K562 (cell line): Measurements from ENCODE around the gene SPATA31C2. TPM values are rescaled to one million over a fixed set of nuclear protein-coding genes. Genes with fewer than 3 reads are reported as not detected.

Experiments
- ATAC-seq: fragments of 200-7000 bp; cut with Tn5 transposase; 3 replicates; pipeline ENCODE4 v1.9.1; 2020; ENCODE audit warnings: moderate library complexity
- BruUV-seq: library from RNA; stranded (reverse); fragments of 400-500 nt; replicated peaks from 2 replicates; lab custom pipeline; 2021; lab: Mats Ljungman, UMichigan
- CTCF ChIA-PET: fragments of 300-600 bp; formaldehyde crosslinking; extraction: SDS; loops from one replicate; lab custom pipeline; 2021; ENCODE audit warnings: low intra/inter-chr PET ratio; lab: Yijun Ruan, JAX
- POLR2A ChIA-PET: fragments of 300-600, 350-650 bp; sonication (Branson Sonifier 250); formaldehyde crosslinking; extraction: SDS; loops from one replicate; lab custom pipeline; 2021; ENCODE audit warnings: antibody characterized with exemption, inconsistent platforms; lab: Yijun Ruan, JAX
- DNase-seq, 4 experiments: peaks; one replicate each; pipeline versions ENCODE4 v3.0.0 to v3.0.0-alpha.2; 2011 to 2018; ENCODE audit warnings: low spot score in 3 of 4, mixed read lengths in 3 of 4; ENCODE audit errors: extremely low read depth in 1 of 4
- FAIRE-seq: peaks from 2 replicates; lab custom pipeline; 2011; peaks lifted over from hg19 to GRCh38; lab: Jason Lieb, UNC
- H2AFZ ChIP-seq: 2 replicates; pipeline ENCODE4 v1.6.0; 2011; ENCODE audit warnings: low read depth, low read length, control low read depth, inconsistent platforms
- H3K27ac ChIP-seq: fragments of 200-600 bp; 3 replicates; pipeline ENCODE4 v1.8.0; 2011; ENCODE audit warnings: low read depth, mild to moderate bottlenecking, control low read depth, inconsistent platforms, low read length, moderate library complexity, mixed read lengths; ENCODE audit errors: extremely low read depth
- H3K27me3 ChIP-seq, 2 experiments: fragments of 300-600 bp in 1 of 2; 2 replicates in 1 of 2; 3 replicates in 1 of 2; pipeline versions ENCODE4 v1.6.0 to v1.8.0; 2011; ENCODE audit warnings: inconsistent platforms in 2 of 2, low read length in 2 of 2, mild to moderate bottlenecking in 1 of 2, mixed read lengths in 1 of 2, moderate library complexity in 1 of 2; ENCODE audit not compliant: control insufficient read depth in 2 of 2, insufficient read depth in 2 of 2
- H3K36me3 ChIP-seq: fragments of 300-600 bp; 3 replicates; pipeline ENCODE4 v1.8.0; 2011; ENCODE audit warnings: mild to moderate bottlenecking, low read length, inconsistent platforms; ENCODE audit not compliant: control insufficient read depth, insufficient read depth
- H3K4me1 ChIP-seq, 2 experiments: fragments of 200-600 bp in 1 of 2; replicated peaks in 1 of 2; 2 replicates in 1 of 2; 3 replicates in 1 of 2; pipeline versions ENCODE4 v1.5.1 to v1.8.0; 2011; ENCODE audit warnings: inconsistent platforms in 2 of 2, low read length in 2 of 2, mild to moderate bottlenecking in 1 of 2, mixed read lengths in 1 of 2, moderate library complexity in 1 of 2; ENCODE audit not compliant: control insufficient read depth in 2 of 2, insufficient read depth in 2 of 2
- H3K4me2 ChIP-seq: 2 replicates; pipeline ENCODE4 v1.6.1; 2011; ENCODE audit warnings: low read length, control low read depth, inconsistent platforms, mixed read lengths; ENCODE audit not compliant: insufficient read depth
- H3K4me3 ChIP-seq: fragments of 200-600 bp; sonication (generic), shearing (Covaris generic); 2 replicates; pipeline ENCODE4 v1.5.1; 2016; ENCODE audit warnings: control low read depth, inconsistent platforms
- H3K79me2 ChIP-seq: fragments of 200-600 bp; 3 replicates; pipeline ENCODE4 v1.8.0; 2011; ENCODE audit warnings: low read length, inconsistent platforms; ENCODE audit not compliant: control insufficient read depth, insufficient read depth
- H3K9ac ChIP-seq, 2 experiments: 2 replicates each; pipeline versions ENCODE4 v1.6.0 to v1.6.1; 2011; ENCODE audit warnings: low read depth in 2 of 2, low read length in 2 of 2, control low read depth in 1 of 2, inconsistent platforms in 1 of 2, mild to moderate bottlenecking in 1 of 2, mixed read lengths in 1 of 2; ENCODE audit not compliant: insufficient read depth in 1 of 2
- H3K9me1 ChIP-seq: one replicate; pipeline ENCODE4 v1.6.0; 2011; ENCODE audit warnings: inconsistent platforms, mild to moderate bottlenecking, low read length, moderate library complexity; ENCODE audit not compliant: control insufficient read depth, insufficient read depth
- H3K9me3 ChIP-seq: replicated peaks from 2 replicates; pipeline ENCODE4 v1.5.1; 2011; ENCODE audit warnings: low read depth, low read length, inconsistent platforms; ENCODE audit not compliant: control insufficient read depth, insufficient read depth
- H4K20me1 ChIP-seq: replicated peaks from 2 replicates; pipeline ENCODE4 v1.6.1; 2011; ENCODE audit warnings: low read length, inconsistent platforms, mixed read lengths; ENCODE audit not compliant: control insufficient read depth, insufficient read depth
- CREB1 ChIP-seq, 2 experiments: sonication (generic) in 1 of 2; formaldehyde crosslinking in 1 of 2; IDR thresholded peaks; 2 replicates each; pipeline versions ENCODE4 v1.6.1 to v1.8.0; 2012 to 2022; ENCODE audit warnings: inconsistent platforms in 1 of 2, mild to moderate bottlenecking in 1 of 2, missing genetic modification reagents in 1 of 2, moderate library complexity in 1 of 2
- ETV1 ChIP-seq: fragments of 450-650 bp; conservative IDR thresholded peaks from 2 replicates; pipeline ENCODE4 v1.6.1; 2016; ENCODE audit warnings: missing genetic modification characterization, control low read depth, low read depth, missing compliant biosample characterization
- HNRNPL ChIP-seq: fragments of 200-400 bp; formaldehyde crosslinking; IDR thresholded peaks from 2 replicates; pipeline ENCODE4 v1.6.1; 2017; ENCODE audit warnings: low read depth, mild to moderate bottlenecking, low read length
- NONO ChIP-seq, 2 experiments: fragments of 200-400 bp in 1 of 2; fragments of 450-650 bp in 1 of 2; formaldehyde crosslinking in 1 of 2; IDR thresholded peaks; 2 replicates each; pipeline ENCODE4 v1.6.1; 2017; ENCODE audit warnings: low read depth in 2 of 2, mild to moderate bottlenecking in 2 of 2, moderate library complexity in 2 of 2, low read length in 1 of 2
- TAF7 ChIP-seq: fragments of 450-650 bp; IDR thresholded peaks from 2 replicates; pipeline ENCODE4 v1.6.1; 2016; ENCODE audit warnings: missing genetic modification characterization, missing compliant biosample characterization
- WGBS: fragments of 100-300 bp; shearing (Covaris generic); methylation state at CpG from one replicate; pipeline ENCODE4 v1.1.6; 2016; ENCODE audit warnings: low coverage, mixed read lengths; ENCODE audit not compliant: insufficient coverage; ENCODE audit errors: missing lambda C conversion rate; 5-methylcytosine and 5-hydroxymethylcytosine counted together
- in situ Hi-C: fragments of 300-500 bp; cut with MboI; formaldehyde crosslinking; loops from 4 replicates; pipeline ENCODE4 v1.15.0; 2018; ENCODE audit warnings: inconsistent platforms, mixed read lengths
- intact Hi-C: fragments of 100-400 bp; cut with micrococcal nuclease; formaldehyde crosslinking; loops from 2 replicates; pipeline ENCODE4 v1.14.2; 2022
- polyA plus RNA-seq, 8 experiments: library from polyadenylated mRNA; depleted of rRNA in 4 of 8; stranded (reverse) in 5 of 8; unstranded in 3 of 8; fragments of >200 nt; fragmentation: Nextera tagmentation in 2 of 8; fragmentation: Illumina TruSeq in 1 of 8; extraction: Ambion mirVana in 2 of 8; extraction: Trizol in 1 of 8; gene quantifications; 2 replicates each; pipeline versions ENCODE4 v1.2.1 to v1.2.3, GENCODE V29; 2011 to 2014; ENCODE audit warnings: inconsistent platforms in 1 of 8, missing spikeins in 1 of 8
- total RNA-seq, 7 experiments: library from RNA; depleted of rRNA in 6 of 7; stranded (reverse); fragments of >200 nt in 6 of 7; fragmentation: Illumina TruSeq in 2 of 7; extraction: Trizol in 2 of 7; gene quantifications; 2 replicates each; pipeline versions ENCODE4 v1.2.1 to v1.2.3, GENCODE V29; 2011 to 2021; ENCODE audit warnings: low replicate concordance in 1 of 7
- TF ChIP-seq, protein P1 (sequence below): sonication (generic); formaldehyde crosslinking; IDR thresholded peaks from 2 replicates; pipeline ENCODE4 v1.8.0; 2023; ENCODE audit warnings: missing genetic modification reagents, mild to moderate bottlenecking, borderline replicate concordance
- TF ChIP-seq, protein P2 (sequence below): fragments of 250-450 bp; sonication (Bioruptor Pico); IDR thresholded peaks from 2 replicates; pipeline ENCODE4 v1.9.0; 2021; ENCODE audit warnings: mild to moderate bottlenecking
- TF ChIP-seq, protein P3 (sequence below): fragments of 250-450 bp; sonication (Bioruptor Pico); IDR thresholded peaks from 2 replicates; pipeline ENCODE4 v1.4.0; 2020; ENCODE audit warnings: borderline replicate concordance
- TF ChIP-seq, protein P4 (sequence below), 2 experiments: fragments of 200-800 bp in 1 of 2; sonication (Bioruptor generic) in 1 of 2; sonication (generic) in 1 of 2; formaldehyde crosslinking in 1 of 2; IDR thresholded peaks in 1 of 2; conservative IDR thresholded peaks in 1 of 2; 2 replicates each; pipeline versions ENCODE4 v1.5.0 to v1.6.1; 2016 to 2020; ENCODE audit warnings: missing compliant biosample characterization in 1 of 2, missing genetic modification characterization in 1 of 2, missing genetic modification reagents in 1 of 2

SPATA31C2 gene
- total and polyA plus RNA-seq, 9 of the 15 experiments (the other 6 are each of a cell fraction or from before 2014, with no cell fraction given): 0.04 to 0.27 (median 0.16) TPM

DNA sequence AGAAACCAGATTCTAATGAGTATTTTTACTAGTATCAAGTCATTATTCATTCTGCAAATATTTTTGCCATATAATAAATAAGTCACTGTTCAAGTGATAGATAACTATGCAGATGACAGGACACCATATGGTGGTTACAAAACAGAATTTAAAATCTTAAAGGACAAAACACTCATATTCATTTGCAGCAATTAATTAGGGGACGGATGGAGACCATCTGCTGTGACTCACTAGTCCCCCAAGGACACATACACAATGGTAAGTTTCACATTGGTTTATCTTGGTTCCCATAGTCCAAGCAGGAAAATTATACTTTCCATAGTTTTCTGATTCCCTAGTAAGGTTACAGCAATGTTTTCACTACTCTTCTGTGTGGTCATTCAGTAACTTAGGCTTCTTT is 28.4 kb upstream of the SPATA31C2 start (continued):
- TF ChIP-seq, protein P1, sequence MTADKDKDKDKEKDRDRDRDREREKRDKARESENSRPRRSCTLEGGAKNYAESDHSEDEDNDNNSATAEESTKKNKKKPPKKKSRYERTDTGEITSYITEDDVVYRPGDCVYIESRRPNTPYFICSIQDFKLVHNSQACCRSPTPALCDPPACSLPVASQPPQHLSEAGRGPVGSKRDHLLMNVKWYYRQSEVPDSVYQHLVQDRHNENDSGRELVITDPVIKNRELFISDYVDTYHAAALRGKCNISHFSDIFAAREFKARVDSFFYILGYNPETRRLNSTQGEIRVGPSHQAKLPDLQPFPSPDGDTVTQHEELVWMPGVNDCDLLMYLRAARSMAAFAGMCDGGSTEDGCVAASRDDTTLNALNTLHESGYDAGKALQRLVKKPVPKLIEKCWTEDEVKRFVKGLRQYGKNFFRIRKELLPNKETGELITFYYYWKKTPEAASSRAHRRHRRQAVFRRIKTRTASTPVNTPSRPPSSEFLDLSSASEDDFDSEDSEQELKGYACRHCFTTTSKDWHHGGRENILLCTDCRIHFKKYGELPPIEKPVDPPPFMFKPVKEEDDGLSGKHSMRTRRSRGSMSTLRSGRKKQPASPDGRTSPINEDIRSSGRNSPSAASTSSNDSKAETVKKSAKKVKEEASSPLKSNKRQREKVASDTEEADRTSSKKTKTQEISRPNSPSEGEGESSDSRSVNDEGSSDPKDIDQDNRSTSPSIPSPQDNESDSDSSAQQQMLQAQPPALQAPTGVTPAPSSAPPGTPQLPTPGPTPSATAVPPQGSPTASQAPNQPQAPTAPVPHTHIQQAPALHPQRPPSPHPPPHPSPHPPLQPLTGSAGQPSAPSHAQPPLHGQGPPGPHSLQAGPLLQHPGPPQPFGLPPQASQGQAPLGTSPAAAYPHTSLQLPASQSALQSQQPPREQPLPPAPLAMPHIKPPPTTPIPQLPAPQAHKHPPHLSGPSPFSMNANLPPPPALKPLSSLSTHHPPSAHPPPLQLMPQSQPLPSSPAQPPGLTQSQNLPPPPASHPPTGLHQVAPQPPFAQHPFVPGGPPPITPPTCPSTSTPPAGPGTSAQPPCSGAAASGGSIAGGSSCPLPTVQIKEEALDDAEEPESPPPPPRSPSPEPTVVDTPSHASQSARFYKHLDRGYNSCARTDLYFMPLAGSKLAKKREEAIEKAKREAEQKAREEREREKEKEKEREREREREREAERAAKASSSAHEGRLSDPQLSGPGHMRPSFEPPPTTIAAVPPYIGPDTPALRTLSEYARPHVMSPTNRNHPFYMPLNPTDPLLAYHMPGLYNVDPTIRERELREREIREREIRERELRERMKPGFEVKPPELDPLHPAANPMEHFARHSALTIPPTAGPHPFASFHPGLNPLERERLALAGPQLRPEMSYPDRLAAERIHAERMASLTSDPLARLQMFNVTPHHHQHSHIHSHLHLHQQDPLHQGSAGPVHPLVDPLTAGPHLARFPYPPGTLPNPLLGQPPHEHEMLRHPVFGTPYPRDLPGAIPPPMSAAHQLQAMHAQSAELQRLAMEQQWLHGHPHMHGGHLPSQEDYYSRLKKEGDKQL: no peak
- no peak for TF ChIP-seq NONO (IDR thresholded peaks at IDR 0.05; ENCODE audit: low read depth in 2 of 2, low read length in 1 of 2)
- no peak for TF ChIP-seq CREB1 (IDR thresholded peaks at IDR 0.05)
- no peak for TF ChIP-seq CREB1 (CRISPR knock-in tag; IDR thresholded peaks at IDR 0.05)

DNA sequence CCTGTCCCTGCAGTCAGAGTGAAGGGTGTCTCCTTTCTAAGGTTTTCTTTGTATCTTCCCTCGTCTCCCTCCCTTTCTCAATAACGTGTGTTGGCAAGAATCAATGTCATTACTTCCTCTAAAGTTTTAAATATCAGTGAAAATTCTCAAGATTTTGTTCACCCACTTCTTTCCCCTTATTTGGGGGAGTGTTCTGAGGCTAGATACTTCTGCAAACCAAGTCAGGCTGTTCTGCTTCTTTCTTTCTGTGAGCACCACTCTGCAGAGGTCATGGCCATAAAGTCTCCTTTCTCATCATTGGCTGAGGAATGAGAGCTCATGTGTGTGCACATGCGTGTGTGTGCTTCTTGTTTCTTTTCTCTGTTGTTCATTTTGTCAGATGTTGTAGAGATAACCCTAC is 26.6 kb upstream of the SPATA31C2 start:
- Histone ChIP-seq H3K27ac (no peak overlapping the region), H3K4me2 (no peak overlapping the region), H3K4me3 (no peak overlapping the region), H3K27me3 (no peaks in the 10 kb centered on the region), H3K36me3 (no peaks in the 10 kb centered on the region), H3K9me1 (no peaks in the 10 kb centered on the region), H3K9ac (no peak overlapping the region), H2AFZ (no peak overlapping the region), H3K79me2 (no peaks in the 10 kb centered on the region), H3K4me1 (no peaks in the 10 kb centered on the region; a peak in 1 of 5 replicates), H4K20me1 (no peaks in the 10 kb centered on the region), H3K9me3 (no peaks in the 10 kb centered on the region)
- in situ Hi-C loops (no loop called here), intact Hi-C loops (no loop called here)
- POLR2A ChIA-PET: no interaction called here
- no TSS peak for BruUV-seq
- 8% methylated on average over 3 of the region's 3 CpGs for WGBS
- CTCF ChIA-PET: no interaction called here
- DNase-seq (no peak), ATAC-seq (no peak), FAIRE-seq (no peak)
- TF ChIP-seq, protein P2, sequence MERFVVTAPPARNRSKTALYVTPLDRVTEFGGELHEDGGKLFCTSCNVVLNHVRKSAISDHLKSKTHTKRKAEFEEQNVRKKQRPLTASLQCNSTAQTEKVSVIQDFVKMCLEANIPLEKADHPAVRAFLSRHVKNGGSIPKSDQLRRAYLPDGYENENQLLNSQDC (CRISPR knock-in tag): no peak
- TF ChIP-seq HNRNPL: no peak
- TF ChIP-seq ETV1 (tag): no peak
- TF ChIP-seq, protein P3, sequence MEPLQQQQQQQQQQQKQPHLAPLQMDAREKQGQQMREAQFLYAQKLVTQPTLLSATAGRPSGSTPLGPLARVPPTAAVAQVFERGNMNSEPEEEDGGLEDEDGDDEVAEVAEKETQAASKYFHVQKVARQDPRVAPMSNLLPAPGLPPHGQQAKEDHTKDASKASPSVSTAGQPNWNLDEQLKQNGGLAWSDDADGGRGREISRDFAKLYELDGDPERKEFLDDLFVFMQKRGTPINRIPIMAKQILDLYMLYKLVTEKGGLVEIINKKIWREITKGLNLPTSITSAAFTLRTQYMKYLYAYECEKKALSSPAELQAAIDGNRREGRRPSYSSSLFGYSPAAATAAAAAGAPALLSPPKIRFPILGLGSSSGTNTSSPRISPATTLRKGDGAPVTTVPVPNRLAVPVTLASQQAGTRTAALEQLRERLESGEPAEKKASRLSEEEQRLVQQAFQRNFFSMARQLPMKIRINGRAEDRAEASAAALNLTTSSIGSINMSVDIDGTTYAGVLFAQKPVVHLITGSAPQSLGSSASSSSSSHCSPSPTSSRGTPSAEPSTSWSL (CRISPR knock-in tag): no peak
- TF ChIP-seq TAF7: no peak
- TF ChIP-seq, protein P4, sequence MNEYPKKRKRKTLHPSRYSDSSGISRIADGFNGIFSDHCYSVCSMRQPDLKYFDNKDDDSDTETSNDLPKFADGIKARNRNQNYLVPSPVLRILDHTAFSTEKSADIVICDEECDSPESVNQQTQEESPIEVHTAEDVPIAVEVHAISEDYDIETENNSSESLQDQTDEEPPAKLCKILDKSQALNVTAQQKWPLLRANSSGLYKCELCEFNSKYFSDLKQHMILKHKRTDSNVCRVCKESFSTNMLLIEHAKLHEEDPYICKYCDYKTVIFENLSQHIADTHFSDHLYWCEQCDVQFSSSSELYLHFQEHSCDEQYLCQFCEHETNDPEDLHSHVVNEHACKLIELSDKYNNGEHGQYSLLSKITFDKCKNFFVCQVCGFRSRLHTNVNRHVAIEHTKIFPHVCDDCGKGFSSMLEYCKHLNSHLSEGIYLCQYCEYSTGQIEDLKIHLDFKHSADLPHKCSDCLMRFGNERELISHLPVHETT (CRISPR knock-in tag; conservative IDR thresholded peaks at IDR 0.05 in 1 of 2, IDR thresholded peaks at IDR 0.05 in 1 of 2): no peak
